GM06990 (cell line): ENCODE results near the gene ANKRD11.

Experiments used
- DNase-seq: peaks from one replicate; pipeline ENCODE4 v3.0.0-alpha.2; 2011; ENCODE audit not compliant: insufficient read length; ENCODE audit errors: extremely low read depth
- H3K27me3 ChIP-seq: replicated peaks from 2 replicates; pipeline ENCODE4 v1.6.0; 2011; ENCODE audit warnings: low read length; ENCODE audit not compliant: control insufficient read depth, insufficient read depth
- H3K36me3 ChIP-seq: 2 replicates; pipeline ENCODE4 v1.5.1; 2011; ENCODE audit warnings: low read length; ENCODE audit not compliant: control insufficient read depth, insufficient read depth
- H3K4me3 ChIP-seq: replicated peaks from 2 replicates; pipeline ENCODE4 v1.5.1; 2011; ENCODE audit warnings: low read depth, mild to moderate bottlenecking, control low read depth, low read length
- CTCF ChIP-seq: IDR thresholded peaks from 2 replicates; pipeline ENCODE4 v1.5.1; 2011; ENCODE audit warnings: low read length, control low read depth, mild to moderate bottlenecking, inconsistent platforms; ENCODE audit not compliant: insufficient read depth, poor library complexity, severe bottlenecking

Gene ANKRD11

GRCh38 chr16:89320782-89321501 lies 169.4 kb downstream of the ANKRD11 start:
- DNase-seq, result no peak
- TF ChIP-seq CTCF, result no peak
- H3K36me3 ChIP-seq, result peaks cover 12% of the 10 kb centered on the region

GRCh38 chr16:89319886-89320781 lies 170.2 kb downstream of the ANKRD11 start:
- TF ChIP-seq CTCF, result no peak
- peak overlapping the region; percentile 6 for H3K4me3 ChIP-seq
- H3K36me3 ChIP-seq, result peaks cover 13% of the 10 kb centered on the region
- no peaks in the 10 kb centered on the region for H3K27me3 ChIP-seq
- DNase-seq, result peak; percentile 58

More at GRCh38 chr16:89320782-89321501, 169.4 kb downstream of the ANKRD11 start:
- Histone ChIP-seq H3K4me3 (peak overlapping the region; percentile 6), H3K27me3 (no peaks in the 10 kb centered on the region)

- H3K27me3 ChIP-seq, result no peaks in the 10 kb centered on the region
- no peak for DNase-seq
- no peak for TF ChIP-seq CTCF
- peaks cover 17% of the 10 kb centered on the region for H3K36me3 ChIP-seq
- peak overlapping the region; percentile 6 for H3K4me3 ChIP-seq
Measured at GRCh38 chr16:89319631-89319885, 170.8 kb downstream of the ANKRD11 start.

GRCh38 chr16:89318871-89319630 lies 171.3 kb downstream of the ANKRD11 start:
- DNase-seq, result no peak
- no peak overlapping the region for H3K4me3 ChIP-seq
- TF ChIP-seq CTCF, result no peak
- H3K27me3 ChIP-seq, result no peaks in the 10 kb centered on the region
- peaks cover 18% of the 10 kb centered on the region for H3K36me3 ChIP-seq

GRCh38 chr16:89318430-89318758 lies 172.0 kb downstream of the ANKRD11 start:
- Histone ChIP-seq H3K36me3 (peaks cover 21% of the 10 kb centered on the region), H3K27me3 (no peaks in the 10 kb centered on the region), H3K4me3 (no peak overlapping the region)
- TF ChIP-seq CTCF, result no peak
- no peak for DNase-seq
